ENCODE measurements around the gene FIGN. TPM values are rescaled to one million over a fixed set of nuclear protein-coding genes. Genes with fewer than 3 reads are reported as not detected.

The FIGN gene
- total RNA-seq, 2 experiments from 2014 or later, result not detected

DNA sequence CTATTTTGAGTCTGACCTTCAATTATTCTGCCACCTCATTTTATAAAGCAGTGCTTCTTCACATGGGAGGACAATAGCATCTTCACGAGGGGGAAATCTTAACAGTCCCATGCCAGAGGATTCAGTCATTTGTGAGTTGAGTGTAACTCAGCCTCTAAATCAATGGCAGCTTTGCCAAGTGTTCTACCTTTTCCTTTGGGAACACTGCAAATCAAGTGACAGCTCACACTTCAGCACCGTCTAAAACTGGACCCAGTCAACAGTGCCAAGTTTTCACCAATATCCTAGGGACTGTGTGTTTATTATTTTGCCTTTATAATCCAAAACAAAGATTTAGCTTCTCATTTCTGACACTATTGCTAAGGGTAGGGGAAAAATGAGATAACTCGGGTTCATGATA lies 133.6 kb downstream of the FIGN start:
- H3K4me3 Mint-ChIP-seq, result no peak overlapping the region
- TF ChIP-seq, protein P1, sequence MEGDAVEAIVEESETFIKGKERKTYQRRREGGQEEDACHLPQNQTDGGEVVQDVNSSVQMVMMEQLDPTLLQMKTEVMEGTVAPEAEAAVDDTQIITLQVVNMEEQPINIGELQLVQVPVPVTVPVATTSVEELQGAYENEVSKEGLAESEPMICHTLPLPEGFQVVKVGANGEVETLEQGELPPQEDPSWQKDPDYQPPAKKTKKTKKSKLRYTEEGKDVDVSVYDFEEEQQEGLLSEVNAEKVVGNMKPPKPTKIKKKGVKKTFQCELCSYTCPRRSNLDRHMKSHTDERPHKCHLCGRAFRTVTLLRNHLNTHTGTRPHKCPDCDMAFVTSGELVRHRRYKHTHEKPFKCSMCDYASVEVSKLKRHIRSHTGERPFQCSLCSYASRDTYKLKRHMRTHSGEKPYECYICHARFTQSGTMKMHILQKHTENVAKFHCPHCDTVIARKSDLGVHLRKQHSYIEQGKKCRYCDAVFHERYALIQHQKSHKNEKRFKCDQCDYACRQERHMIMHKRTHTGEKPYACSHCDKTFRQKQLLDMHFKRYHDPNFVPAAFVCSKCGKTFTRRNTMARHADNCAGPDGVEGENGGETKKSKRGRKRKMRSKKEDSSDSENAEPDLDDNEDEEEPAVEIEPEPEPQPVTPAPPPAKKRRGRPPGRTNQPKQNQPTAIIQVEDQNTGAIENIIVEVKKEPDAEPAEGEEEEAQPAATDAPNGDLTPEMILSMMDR (IDR thresholded peaks at IDR 0.05), result no peak
- CTCF ChIA-PET, result no interaction called here

DNA sequence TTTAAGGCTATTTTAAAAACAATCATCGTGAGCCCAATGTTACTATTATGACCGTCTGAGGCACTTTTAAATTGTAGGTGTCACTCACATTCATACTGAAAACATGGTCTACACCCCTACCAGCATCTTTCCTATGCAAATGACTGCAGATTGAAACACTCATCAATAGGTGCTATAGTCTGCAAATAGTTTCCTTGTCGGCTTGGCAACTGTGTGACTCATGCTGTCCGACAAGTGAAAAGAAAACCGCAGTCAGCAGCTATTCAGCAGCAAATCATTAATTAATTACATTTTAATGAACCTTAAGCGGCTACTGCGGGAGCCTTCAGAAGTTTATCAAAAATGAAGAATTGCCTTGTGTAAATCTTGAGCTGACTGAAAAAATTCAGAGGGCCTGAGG lies 134.4 kb downstream of the FIGN start:
- TF ChIP-seq, protein P1 (IDR thresholded peaks at IDR 0.05), result no peak
- no peaks in the 10 kb centered on the region for H3K36me3 Mint-ChIP-seq (ENCODE audit: low read depth)
- H3K9me3 Mint-ChIP-seq, result peaks cover 2% of the 10 kb centered on the region
- intact Hi-C loops (cut with micrococcal nuclease), result no loop called here
- H3K27ac Mint-ChIP-seq, result no peak overlapping the region
- no peaks in the 10 kb centered on the region for H3K27me3 Mint-ChIP-seq
- ChIA-PET CTCF (no interaction called here), POLR2A (no interaction called here)
- H3K4me1 Mint-ChIP-seq (ENCODE audit: low read depth), result no peaks in the 10 kb centered on the region
- DNase-seq (no peak), ATAC-seq (no peak)
- H3K4me3 Mint-ChIP-seq, result no peak overlapping the region

More for the DNA sequence above, 133.6 kb downstream of the FIGN start:
- intact Hi-C loops (cut with micrococcal nuclease), result no loop called here
- H3K36me3 Mint-ChIP-seq (ENCODE audit: low read depth), result no peaks in the 10 kb centered on the region
- peaks cover 2% of the 10 kb centered on the region for H3K9me3 Mint-ChIP-seq
- POLR2A ChIA-PET, result no interaction called here
- no peak for DNase-seq
- no peaks in the 10 kb centered on the region for H3K27me3 Mint-ChIP-seq
- no peak for ATAC-seq
- H3K4me1 Mint-ChIP-seq (ENCODE audit: low read depth), result no peaks in the 10 kb centered on the region
- no peak overlapping the region for H3K27ac Mint-ChIP-seq

DNA sequence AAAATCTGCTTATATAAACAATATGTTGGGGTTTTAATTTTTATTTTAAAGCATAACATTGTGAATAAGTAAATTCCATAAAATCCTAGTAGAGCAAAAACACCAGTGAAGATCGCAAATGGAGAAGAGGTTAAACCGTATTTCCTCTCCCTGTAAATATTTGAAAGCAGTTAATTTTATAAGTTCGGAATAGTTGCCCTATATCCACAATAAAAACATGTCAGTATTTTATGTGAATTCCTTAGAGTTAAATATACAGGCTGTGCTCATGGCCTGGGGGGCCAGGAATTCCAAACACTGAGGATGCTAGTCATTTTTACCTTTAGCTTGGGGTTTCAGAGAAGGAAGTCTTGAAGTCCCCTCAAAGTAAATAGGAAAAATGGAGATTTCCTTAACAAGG lies 135.0 kb downstream of the FIGN start:
- Mint-ChIP-seq H3K36me3 (ENCODE audit: low read depth) (no peaks in the 10 kb centered on the region), H3K27ac (no peak overlapping the region), H3K4me1 (ENCODE audit: low read depth) (no peaks in the 10 kb centered on the region), H3K4me3 (no peak overlapping the region), H3K27me3 (no peaks in the 10 kb centered on the region), H3K9me3 (peaks cover 2% of the 10 kb centered on the region)
- TF ChIP-seq, protein P1 (IDR thresholded peaks at IDR 0.05), result no peak
- ChIA-PET CTCF (no interaction called here), POLR2A (no interaction called here)
- DNase-seq, result no peak
- intact Hi-C loops (cut with micrococcal nuclease), result no loop called here
- ATAC-seq, result no peak

DNA sequence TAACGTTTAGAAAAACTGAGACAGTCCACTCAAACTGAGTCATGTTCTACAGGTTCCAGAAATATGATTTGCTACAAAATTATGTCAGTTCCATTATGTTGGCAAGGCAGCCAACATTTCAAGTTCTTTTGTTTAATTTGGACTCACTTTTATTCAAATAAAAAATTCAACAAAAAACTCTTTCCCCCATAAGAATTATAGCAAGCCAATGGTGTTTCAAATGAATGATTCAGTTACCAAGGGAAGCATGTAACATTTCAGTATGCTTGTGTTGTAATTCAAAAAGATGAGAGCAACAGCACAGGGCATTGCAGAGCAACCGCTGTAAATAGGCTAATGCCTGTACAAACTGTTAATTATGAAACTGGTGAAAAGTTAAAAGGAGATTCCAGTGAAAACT lies 140.8 kb downstream of the FIGN start:
- Mint-ChIP-seq H3K27me3 (no peaks in the 10 kb centered on the region), H3K4me1 (ENCODE audit: low read depth) (no peaks in the 10 kb centered on the region), H3K9me3 (no peaks in the 10 kb centered on the region), H3K4me3 (no peak overlapping the region), H3K27ac (no peak overlapping the region), H3K36me3 (ENCODE audit: low read depth) (no peaks in the 10 kb centered on the region)
- intact Hi-C loops (cut with micrococcal nuclease), result no loop called here
- DNase-seq, result no peak
- TF ChIP-seq, protein P1 (IDR thresholded peaks at IDR 0.05), result no peak
- POLR2A ChIA-PET, result no interaction called here
- ATAC-seq, result no peak
- CTCF ChIA-PET, result no interaction called here

DNA sequence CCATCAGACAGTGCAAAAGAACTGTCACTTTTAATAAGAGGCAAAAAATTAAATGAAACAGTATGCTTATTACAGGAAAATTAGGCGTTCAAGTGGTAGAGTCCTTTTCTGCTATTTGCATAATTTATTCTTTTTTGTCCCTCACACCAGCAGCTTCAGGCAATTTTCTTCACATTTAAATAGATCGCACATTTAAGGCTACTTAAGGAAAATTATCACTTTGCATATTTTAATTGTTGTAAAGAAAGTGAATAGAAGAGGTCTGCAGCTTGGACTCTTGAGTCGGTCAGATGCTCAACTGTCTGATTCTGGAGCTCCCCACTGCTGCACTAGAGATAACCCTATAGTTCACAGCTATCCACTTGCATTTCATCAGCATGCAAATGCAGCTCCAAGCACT lies 141.3 kb downstream of the FIGN start:
- Mint-ChIP-seq H3K9me3 (no peaks in the 10 kb centered on the region), H3K27me3 (no peaks in the 10 kb centered on the region), H3K27ac (no peak overlapping the region), H3K36me3 (ENCODE audit: low read depth) (no peaks in the 10 kb centered on the region), H3K4me3 (no peak overlapping the region), H3K4me1 (ENCODE audit: low read depth) (no peaks in the 10 kb centered on the region)
- ATAC-seq, result no peak
- TF ChIP-seq, protein P1 (IDR thresholded peaks at IDR 0.05), result no peak
- ChIA-PET POLR2A (no interaction called here), CTCF (no interaction called here)
- DNase-seq, result no peak
- intact Hi-C loops (cut with micrococcal nuclease), result no loop called here
